Measurements from ENCODE around the gene FANCD2OS.

The FANCD2OS gene, protein sequence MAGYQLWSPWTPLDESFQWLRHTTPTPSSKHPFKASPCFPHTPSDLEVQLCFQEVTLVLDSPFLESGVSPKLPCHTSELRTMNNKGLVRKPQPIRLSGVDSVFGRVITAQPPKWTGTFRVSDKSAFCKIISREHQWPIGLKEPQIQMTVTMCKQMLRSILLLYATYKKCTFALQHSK

DNA sequence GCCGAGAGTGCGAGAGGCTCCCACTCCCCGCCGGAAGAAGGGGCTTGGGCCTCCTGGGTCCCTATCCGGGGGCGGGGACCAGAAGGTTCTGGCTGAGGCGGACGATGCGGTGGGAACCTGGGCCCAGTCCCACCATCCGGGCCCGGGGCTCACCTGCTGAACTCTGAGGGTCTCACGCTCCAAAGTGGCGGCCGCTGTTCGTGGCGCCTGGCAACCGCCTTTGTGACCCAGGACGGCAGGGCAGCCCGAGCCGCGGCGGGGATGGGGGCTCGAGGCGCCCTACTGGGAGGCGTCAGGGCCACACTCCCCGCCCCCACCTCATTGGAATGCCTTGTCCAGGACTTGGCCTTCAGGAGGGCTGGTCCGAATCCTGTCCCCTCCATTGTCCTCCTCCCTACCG lies at the start of gene FANCD2OS:
TSS of gene FANCD2OS (minus strand) at position 165 of the 400 bp plus-strand sequence. CDS start 3,481 bp downstream, outside the sequence.
- CTCF ChIA-PET: no interaction called here
- no peak for DNase-seq (ENCODE audit: extremely low spot score)
- POLR2A ChIA-PET: interaction anchor here (0.6 to 1.2 kb wide), 2 partner anchors 33 to 264 kb away, joined by 3 read pairs; partner anchors contain the start of genes RPUSD3 and VHL
- TF ChIP-seq, protein P1, sequence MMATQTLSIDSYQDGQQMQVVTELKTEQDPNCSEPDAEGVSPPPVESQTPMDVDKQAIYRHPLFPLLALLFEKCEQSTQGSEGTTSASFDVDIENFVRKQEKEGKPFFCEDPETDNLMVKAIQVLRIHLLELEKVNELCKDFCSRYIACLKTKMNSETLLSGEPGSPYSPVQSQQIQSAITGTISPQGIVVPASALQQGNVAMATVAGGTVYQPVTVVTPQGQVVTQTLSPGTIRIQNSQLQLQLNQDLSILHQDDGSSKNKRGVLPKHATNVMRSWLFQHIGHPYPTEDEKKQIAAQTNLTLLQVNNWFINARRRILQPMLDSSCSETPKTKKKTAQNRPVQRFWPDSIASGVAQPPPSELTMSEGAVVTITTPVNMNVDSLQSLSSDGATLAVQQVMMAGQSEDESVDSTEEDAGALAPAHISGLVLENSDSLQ (IDR thresholded peaks at IDR 0.05): no peak
- TF ChIP-seq ARNT (IDR thresholded peaks at IDR 0.05) (no peak), L3MBTL2 (conservative IDR thresholded peaks at IDR 0.05) (no peak), SP1 (IDR thresholded peaks at IDR 0.05) (no peak), BHLHE40 (IDR thresholded peaks at IDR 0.05; ENCODE audit: borderline replicate concordance) (no peak), CTBP1 (IDR thresholded peaks at IDR 0.05; ENCODE audit: borderline replicate concordance) (no peak), NFRKB (IDR thresholded peaks at IDR 0.05) (no peak), FOXM1 (IDR thresholded peaks at IDR 0.05; ENCODE audit: borderline replicate concordance) (no peak), ELF4 (IDR thresholded peaks at IDR 0.05) (no peak), HDGF (IDR thresholded peaks at IDR 0.05; ENCODE audit: borderline replicate concordance) (no peak), FOXA1 (IDR thresholded peaks at IDR 0.05) (no peak), FOXK2 (IDR thresholded peaks at IDR 0.05) (no peak), SUZ12 (IDR thresholded peaks at IDR 0.05) (no peak), LEF1 (IDR thresholded peaks at IDR 0.05; ENCODE audit: borderline replicate concordance) (no peak), TARDBP (IDR thresholded peaks at IDR 0.05) (no peak)

DNA sequence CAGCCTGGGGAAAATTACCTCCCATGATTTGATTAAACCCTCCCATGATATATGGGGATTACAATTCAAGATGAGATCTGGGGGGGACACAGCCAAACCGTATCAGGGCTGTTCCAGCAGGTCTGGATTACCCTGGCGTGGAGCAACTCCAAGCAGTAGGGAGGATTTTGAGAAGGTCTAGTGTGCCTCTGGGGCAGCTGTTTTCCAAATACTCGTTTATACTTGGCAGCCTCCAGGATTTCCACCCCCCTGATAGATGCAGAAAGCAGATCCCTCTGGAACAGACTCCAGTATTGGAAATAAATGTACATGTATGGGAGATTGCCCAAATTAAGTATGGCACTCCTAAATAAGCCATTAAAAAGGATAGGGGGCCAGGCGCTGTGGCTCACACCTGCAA lies 49.0 kb upstream of the FANCD2OS start:
- ChIA-PET CTCF (no interaction called here), POLR2A (no interaction called here)
- DNase-seq (ENCODE audit: extremely low spot score): no peak
- TF ChIP-seq, protein P1 (IDR thresholded peaks at IDR 0.05): no peak
- no peak for TF ChIP-seq CTBP1 (IDR thresholded peaks at IDR 0.05; ENCODE audit: borderline replicate concordance)
- TF ChIP-seq SUZ12 (IDR thresholded peaks at IDR 0.05): no peak

DNA sequence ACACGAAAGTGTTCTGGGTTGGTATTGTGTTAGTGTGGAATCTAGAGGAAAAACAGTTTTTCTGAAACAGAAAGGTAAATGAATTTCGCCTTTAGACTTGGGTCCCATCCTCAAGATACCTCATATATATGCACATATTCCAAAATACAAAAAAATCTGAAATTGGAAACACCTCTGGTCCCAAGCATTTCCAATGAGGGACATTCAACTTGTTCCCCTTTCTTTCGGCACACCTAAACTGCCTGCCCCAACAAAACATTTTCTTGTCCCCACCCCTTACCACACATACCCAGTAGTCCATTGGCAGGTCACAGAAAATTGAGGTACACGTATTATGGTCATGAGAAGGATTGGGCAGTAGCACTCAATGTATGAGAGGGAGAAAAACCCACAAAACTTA lies 47.6 kb upstream of the FANCD2OS start:
- no peak for DNase-seq (ENCODE audit: extremely low spot score)
- CTCF ChIA-PET: no interaction called here
- TF ChIP-seq TARDBP (IDR thresholded peaks at IDR 0.05) (no peak), HDGF (IDR thresholded peaks at IDR 0.05; ENCODE audit: borderline replicate concordance) (no peak), BHLHE40 (IDR thresholded peaks at IDR 0.05; ENCODE audit: borderline replicate concordance) (no peak), CTBP1 (IDR thresholded peaks at IDR 0.05; ENCODE audit: borderline replicate concordance) (no peak), FOXK2 (IDR thresholded peaks at IDR 0.05) (no peak), L3MBTL2 (conservative IDR thresholded peaks at IDR 0.05) (no peak), NFRKB (IDR thresholded peaks at IDR 0.05) (no peak), SUZ12 (IDR thresholded peaks at IDR 0.05) (no peak)
- TF ChIP-seq, protein P1 (IDR thresholded peaks at IDR 0.05): no peak
- POLR2A ChIA-PET: no interaction called here

DNA sequence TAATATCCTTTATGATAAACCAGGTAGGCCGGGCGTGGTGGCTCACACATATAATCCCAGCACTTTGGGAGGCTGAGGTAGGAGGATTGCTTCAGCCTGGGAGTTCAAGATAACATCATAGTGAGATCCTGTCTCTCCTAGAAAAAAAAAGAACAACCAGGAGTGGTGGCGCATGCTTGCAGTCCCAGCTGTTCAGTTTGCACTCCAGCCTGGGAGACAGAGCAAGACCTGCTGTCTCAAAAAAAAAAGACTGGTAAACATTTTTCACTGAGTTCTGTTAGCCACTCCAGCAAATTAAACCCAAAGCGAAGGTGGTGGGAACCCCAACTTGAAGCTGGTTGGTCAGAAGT lies 47.0 kb upstream of the FANCD2OS start:
- POLR2A ChIA-PET: no interaction called here
- TF ChIP-seq L3MBTL2 (conservative IDR thresholded peaks at IDR 0.05): no peak
- no peak for TF ChIP-seq FOXA1 (IDR thresholded peaks at IDR 0.05)
- no peak for TF ChIP-seq FOXK2 (IDR thresholded peaks at IDR 0.05)
- TF ChIP-seq CTBP1 (IDR thresholded peaks at IDR 0.05; ENCODE audit: borderline replicate concordance): no peak
- TF ChIP-seq, protein P1 (IDR thresholded peaks at IDR 0.05): no peak
- TF ChIP-seq NFRKB (IDR thresholded peaks at IDR 0.05): no peak
- TF ChIP-seq HDGF (IDR thresholded peaks at IDR 0.05; ENCODE audit: borderline replicate concordance): no peak
- no peak for TF ChIP-seq ARNT (IDR thresholded peaks at IDR 0.05)
- TF ChIP-seq FOXM1 (IDR thresholded peaks at IDR 0.05; ENCODE audit: borderline replicate concordance): no peak
- TF ChIP-seq BHLHE40 (IDR thresholded peaks at IDR 0.05; ENCODE audit: borderline replicate concordance): no peak
- no peak for TF ChIP-seq SP1 (IDR thresholded peaks at IDR 0.05)
- no peak for TF ChIP-seq ELF4 (IDR thresholded peaks at IDR 0.05)
- TF ChIP-seq TARDBP (IDR thresholded peaks at IDR 0.05): no peak
- no peak for TF ChIP-seq ZNF384 (IDR thresholded peaks at IDR 0.05)
- TF ChIP-seq SUZ12 (IDR thresholded peaks at IDR 0.05): no peak
- no peak for TF ChIP-seq LEF1 (IDR thresholded peaks at IDR 0.05; ENCODE audit: borderline replicate concordance)
- CTCF ChIA-PET: no interaction called here
- DNase-seq (ENCODE audit: extremely low spot score): no peak

DNA sequence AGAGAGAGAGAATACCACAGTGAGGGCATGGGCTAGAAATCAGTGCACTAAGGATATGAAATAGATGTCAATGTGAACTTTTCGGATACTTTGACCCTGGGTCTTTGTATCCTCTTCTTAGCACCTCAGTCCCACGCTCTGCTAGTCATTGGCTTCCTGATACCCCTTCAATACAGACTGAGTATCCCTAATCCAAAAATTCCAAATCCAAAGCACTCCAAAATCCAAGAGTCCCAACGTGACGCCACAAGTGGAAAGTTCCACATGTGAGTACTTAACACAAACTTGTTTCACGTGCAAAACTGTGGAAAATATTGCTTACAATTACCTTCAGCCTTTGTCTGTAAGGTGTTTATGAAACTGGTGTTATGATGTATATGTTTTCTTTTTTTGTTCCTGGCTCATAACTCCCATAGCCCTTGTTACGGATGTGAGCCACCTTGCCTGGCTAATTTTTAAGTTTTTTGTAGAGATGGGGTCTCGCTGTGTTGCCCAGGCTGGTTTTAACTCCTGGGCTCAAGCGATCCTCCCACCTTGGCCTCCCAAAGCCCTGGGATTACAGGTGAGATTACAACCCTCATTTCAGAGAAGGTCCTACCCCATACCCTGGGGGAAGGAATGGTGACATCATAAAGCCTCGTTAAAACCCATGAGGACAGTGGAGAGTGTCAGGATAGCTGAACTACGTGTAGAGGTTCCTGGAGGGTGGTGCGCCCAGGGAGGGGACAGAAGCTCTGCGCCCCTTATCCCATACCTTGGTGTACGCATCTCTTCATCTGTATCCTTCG lies 46.5 kb upstream of the FANCD2OS start:
- DNase-seq (ENCODE audit: extremely low spot score): no peak
- ChIA-PET POLR2A (interaction anchor here (1.4 kb wide), 1 partner anchor 10 kb away, joined by 3 read pairs; no protein-coding TSS in a partner anchor), CTCF (no interaction called here)
- TF ChIP-seq LEF1 (IDR thresholded peaks at IDR 0.05; ENCODE audit: borderline replicate concordance): no peak
- TF ChIP-seq HDGF (IDR thresholded peaks at IDR 0.05; ENCODE audit: borderline replicate concordance): no peak
- no peak for TF ChIP-seq SUZ12 (IDR thresholded peaks at IDR 0.05)
- no peak for TF ChIP-seq FOXA1 (IDR thresholded peaks at IDR 0.05)
- TF ChIP-seq NFRKB (IDR thresholded peaks at IDR 0.05): no peak

Data from HEK293T (cell line).